ENCODE data around the gene B2M.
"Not testable (repeated sequence)": the region's sequence is repeated elsewhere in the genome, so short reads cannot be mapped to it uniquely, and the experiment has no call there.

The B2M gene

DNA sequence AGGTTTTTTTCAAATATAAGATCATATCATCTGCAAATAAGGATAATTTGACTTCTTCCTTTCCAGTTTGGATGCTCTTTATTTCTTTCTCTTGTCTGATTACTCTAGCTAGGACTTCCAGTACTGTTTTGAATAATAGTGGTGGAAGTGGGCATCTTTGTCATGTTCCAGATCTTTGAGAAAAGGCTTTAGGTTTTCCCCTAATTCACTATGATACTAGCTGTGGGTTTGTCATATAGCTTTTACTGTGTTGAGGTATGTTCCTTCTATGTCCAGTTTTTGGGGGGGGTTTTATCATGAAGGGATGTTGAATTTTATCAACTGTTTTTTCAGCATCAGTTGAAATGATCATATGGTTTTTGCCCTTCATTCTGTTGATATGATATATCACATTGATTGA, 10.6 kb upstream of the B2M start:
- DNase-seq, result not testable (repeated sequence)

DNA sequence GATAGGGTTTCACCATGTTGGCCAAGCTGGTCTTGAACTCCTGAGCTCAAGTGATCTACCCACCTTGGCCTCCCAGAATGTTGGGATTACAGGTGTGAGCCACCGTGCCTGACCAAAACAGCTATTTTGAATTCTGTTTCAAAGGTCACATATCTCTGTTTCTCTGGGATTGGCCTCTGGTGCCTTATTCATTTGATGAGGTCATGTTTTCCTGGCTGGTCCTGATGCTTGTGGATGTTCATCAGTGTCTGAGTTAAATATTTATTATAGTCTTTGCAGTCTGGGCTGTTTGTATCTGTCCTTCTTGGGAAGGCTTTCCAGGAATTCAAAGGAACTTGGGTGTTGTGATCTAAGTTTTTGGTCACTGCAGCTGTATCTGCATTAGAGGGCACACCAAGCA, 5.3 kb upstream of the B2M start:
- DNase-seq, result no peak

DNA sequence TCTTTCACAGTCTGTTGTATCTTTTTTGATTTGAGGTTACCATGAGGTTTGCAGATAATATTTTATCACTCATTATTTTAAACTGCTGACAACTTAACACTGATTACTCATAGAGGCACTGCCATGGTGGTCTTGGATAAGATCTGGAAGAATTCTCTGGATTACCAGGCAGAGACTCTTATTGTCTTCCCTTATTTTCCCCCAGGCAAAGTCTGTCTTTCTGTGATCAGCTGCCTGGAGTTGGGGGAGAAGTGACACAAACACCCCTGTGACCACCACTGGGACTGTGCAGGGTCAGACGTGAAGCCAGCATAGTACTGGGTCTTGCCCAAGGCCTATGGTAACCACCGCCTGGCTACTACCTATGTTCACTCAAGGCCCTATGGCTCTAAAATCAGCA, 4.9 kb upstream of the B2M start:
- DNase-seq, result no peak

DNA sequence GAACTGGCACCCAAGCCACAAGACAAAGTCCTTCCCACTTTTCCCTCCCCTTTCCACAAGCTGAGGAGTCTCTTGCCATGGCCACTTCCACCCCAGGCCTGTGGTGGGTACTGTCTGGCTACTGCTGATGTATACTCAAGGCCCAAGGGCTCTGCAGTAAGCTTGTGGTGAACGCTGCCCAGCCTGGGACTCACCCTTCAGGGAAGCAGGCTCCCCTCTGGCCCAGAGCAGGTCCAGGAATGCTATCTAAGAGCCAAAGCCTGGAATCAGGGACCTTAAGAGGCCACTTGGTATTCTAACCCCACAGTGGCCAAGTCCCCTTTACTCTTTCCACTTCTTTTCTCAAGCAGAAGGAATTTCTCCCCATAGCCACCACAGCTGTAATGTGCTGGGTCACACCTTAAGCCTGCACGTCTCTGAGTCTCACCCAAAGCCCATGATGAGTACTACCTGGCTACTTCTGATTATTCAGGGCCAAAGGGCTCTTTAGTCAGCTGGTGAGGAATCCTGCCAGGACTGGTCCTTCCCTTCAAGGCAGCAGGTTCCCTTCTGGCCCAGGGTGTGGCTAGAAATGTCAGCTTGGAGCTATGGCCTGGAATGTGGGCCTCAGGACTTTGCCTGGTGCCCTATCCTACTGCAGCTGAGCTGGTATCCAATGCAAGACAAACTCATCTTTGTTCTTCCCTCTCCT, 4.2 kb upstream of the B2M start:
- no peak for DNase-seq

DNA sequence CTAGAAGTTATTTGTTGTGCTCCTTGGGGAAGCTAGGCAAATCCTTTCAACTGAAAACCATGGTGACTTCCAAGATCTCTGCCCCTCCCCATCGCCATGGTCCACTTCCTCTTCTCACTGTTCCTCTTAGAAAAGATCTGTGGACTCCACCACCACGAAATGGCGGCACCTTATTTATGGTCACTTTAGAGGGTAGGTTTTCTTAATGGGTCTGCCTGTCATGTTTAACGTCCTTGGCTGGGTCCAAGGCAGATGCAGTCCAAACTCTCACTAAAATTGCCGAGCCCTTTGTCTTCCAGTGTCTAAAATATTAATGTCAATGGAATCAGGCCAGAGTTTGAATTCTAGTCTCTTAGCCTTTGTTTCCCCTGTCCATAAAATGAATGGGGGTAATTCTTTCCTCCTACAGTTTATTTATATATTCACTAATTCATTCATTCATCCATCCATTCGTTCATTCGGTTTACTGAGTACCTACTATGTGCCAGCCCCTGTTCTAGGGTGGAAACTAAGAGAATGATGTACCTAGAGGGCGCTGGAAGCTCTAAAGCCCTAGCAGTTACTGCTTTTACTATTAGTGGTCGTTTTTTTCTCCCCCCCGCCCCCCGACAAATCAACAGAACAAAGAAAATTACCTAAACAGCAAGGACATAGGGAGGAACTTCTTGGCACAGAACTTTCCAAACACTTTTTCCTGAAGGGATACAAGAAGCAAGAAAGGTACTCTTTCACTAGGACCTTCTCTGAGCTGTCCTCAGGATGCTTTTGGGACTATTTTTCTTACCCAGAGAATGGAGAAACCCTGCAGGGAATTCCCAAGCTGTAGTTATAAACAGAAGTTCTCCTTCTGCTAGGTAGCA, 851 bp upstream of the B2M start:
- DNase-seq, result no peak

DNA sequence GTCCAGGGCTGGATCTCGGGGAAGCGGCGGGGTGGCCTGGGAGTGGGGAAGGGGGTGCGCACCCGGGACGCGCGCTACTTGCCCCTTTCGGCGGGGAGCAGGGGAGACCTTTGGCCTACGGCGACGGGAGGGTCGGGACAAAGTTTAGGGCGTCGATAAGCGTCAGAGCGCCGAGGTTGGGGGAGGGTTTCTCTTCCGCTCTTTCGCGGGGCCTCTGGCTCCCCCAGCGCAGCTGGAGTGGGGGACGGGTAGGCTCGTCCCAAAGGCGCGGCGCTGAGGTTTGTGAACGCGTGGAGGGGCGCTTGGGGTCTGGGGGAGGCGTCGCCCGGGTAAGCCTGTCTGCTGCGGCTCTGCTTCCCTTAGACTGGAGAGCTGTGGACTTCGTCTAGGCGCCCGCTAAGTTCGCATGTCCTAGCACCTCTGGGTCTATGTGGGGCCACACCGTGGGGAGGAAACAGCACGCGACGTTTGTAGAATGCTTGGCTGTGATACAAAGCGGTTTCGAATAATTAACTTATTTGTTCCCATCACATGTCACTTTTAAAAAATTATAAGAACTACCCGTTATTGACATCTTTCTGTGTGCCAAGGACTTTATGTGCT, 527 bp downstream of the B2M start:
- peak; percentile 66 for DNase-seq

DNA sequence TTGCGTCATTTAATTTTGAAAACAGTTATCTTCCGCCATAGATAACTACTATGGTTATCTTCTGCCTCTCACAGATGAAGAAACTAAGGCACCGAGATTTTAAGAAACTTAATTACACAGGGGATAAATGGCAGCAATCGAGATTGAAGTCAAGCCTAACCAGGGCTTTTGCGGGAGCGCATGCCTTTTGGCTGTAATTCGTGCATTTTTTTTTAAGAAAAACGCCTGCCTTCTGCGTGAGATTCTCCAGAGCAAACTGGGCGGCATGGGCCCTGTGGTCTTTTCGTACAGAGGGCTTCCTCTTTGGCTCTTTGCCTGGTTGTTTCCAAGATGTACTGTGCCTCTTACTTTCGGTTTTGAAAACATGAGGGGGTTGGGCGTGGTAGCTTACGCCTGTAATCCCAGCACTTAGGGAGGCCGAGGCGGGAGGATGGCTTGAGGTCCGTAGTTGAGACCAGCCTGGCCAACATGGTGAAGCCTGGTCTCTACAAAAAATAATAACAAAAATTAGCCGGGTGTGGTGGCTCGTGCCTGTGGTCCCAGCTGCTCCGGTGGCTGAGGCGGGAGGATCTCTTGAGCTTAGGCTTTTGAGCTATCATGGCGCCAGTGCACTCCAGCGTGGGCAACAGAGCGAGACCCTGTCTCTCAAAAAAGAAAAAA, 1.2 kb downstream of the B2M start:
- DNase-seq, result peak; percentile 21

DNA sequence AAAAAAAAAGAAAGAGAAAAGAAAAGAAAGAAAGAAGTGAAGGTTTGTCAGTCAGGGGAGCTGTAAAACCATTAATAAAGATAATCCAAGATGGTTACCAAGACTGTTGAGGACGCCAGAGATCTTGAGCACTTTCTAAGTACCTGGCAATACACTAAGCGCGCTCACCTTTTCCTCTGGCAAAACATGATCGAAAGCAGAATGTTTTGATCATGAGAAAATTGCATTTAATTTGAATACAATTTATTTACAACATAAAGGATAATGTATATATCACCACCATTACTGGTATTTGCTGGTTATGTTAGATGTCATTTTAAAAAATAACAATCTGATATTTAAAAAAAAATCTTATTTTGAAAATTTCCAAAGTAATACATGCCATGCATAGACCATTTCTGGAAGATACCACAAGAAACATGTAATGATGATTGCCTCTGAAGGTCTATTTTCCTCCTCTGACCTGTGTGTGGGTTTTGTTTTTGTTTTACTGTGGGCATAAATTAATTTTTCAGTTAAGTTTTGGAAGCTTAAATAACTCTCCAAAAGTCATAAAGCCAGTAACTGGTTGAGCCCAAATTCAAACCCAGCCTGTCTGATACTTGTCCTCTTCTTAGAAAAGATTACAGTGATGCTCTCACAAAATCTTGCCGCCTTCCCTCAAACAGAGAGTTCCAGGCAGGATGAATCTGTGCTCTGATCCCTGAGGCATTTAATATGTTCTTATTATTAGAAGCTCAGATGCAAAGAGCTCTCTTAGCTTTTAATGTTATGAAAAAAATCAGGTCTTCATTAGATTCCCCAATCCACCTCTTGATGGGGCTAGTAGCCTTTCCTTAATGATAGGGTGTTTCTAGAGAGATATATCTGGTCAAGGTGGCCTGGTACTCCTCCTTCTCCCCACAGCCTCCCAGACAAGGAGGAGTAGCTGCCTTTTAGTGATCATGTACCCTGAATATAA, 2.0 kb downstream of the B2M start:
- DNase-seq, result peak; percentile 34

DNA sequence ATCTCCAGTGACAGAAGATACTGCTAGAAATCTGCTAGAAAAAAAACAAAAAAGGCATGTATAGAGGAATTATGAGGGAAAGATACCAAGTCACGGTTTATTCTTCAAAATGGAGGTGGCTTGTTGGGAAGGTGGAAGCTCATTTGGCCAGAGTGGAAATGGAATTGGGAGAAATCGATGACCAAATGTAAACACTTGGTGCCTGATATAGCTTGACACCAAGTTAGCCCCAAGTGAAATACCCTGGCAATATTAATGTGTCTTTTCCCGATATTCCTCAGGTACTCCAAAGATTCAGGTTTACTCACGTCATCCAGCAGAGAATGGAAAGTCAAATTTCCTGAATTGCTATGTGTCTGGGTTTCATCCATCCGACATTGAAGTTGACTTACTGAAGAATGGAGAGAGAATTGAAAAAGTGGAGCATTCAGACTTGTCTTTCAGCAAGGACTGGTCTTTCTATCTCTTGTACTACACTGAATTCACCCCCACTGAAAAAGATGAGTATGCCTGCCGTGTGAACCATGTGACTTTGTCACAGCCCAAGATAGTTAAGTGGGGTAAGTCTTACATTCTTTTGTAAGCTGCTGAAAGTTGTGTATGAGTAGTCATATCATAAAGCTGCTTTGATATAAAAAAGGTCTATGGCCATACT, 4.0 kb downstream of the B2M start:
- DNase-seq, result no peak

DNA sequence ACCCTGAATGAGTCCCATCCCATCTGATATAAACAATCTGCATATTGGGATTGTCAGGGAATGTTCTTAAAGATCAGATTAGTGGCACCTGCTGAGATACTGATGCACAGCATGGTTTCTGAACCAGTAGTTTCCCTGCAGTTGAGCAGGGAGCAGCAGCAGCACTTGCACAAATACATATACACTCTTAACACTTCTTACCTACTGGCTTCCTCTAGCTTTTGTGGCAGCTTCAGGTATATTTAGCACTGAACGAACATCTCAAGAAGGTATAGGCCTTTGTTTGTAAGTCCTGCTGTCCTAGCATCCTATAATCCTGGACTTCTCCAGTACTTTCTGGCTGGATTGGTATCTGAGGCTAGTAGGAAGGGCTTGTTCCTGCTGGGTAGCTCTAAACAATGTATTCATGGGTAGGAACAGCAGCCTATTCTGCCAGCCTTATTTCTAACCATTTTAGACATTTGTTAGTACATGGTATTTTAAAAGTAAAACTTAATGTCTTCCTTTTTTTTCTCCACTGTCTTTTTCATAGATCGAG, 4.5 kb downstream of the B2M start:
- DNase-seq, result no peak

DNA sequence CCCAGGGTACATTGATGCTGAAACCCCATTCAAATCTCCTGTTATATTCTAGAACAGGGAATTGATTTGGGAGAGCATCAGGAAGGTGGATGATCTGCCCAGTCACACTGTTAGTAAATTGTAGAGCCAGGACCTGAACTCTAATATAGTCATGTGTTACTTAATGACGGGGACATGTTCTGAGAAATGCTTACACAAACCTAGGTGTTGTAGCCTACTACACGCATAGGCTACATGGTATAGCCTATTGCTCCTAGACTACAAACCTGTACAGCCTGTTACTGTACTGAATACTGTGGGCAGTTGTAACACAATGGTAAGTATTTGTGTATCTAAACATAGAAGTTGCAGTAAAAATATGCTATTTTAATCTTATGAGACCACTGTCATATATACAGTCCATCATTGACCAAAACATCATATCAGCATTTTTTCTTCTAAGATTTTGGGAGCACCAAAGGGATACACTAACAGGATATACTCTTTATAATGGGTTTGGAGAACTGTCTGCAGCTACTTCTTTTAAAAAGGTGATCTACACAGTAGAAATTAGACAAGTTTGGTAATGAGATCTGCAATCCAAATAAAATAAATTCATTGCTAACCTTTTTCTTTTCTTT, 5.8 kb downstream of the B2M start:
- DNase-seq, result no peak

DNA sequence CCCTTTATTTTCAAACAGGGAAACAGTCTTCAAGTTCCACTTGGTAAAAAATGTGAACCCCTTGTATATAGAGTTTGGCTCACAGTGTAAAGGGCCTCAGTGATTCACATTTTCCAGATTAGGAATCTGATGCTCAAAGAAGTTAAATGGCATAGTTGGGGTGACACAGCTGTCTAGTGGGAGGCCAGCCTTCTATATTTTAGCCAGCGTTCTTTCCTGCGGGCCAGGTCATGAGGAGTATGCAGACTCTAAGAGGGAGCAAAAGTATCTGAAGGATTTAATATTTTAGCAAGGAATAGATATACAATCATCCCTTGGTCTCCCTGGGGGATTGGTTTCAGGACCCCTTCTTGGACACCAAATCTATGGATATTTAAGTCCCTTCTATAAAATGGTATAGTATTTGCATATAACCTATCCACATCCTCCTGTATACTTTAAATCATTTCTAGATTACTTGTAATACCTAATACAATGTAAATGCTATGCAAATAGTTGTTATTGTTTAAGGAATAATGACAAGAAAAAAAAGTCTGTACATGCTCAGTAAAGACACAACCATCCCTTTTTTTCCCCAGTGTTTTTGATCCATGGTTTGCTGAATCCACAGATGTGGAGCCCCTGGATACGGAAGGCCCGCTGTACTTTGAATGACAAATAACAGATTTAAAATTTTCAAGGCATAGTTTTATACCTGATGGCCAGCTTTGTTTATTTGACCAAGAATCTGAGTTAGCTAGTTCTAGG, 7.0 kb downstream of the B2M start:
- DNase-seq, result no peak

DNA sequence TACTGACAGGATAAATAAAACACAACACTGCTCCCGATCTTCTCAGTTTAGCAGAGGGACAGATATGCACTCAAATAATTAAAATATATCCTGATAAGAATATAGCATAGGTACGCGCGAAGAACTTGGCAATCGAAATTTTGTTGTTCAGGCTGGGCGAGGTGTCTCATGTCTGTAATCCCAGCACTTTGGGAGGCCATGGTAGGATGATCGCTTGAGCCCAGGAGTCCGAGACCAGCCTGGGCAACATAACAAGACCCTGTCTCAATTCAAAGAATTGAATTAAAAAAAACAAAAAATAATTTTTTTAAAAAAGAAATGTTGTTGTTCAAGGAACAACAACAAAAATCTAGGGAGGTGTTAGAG, 7.6 kb downstream of the B2M start:
- no peak for DNase-seq

DNA sequence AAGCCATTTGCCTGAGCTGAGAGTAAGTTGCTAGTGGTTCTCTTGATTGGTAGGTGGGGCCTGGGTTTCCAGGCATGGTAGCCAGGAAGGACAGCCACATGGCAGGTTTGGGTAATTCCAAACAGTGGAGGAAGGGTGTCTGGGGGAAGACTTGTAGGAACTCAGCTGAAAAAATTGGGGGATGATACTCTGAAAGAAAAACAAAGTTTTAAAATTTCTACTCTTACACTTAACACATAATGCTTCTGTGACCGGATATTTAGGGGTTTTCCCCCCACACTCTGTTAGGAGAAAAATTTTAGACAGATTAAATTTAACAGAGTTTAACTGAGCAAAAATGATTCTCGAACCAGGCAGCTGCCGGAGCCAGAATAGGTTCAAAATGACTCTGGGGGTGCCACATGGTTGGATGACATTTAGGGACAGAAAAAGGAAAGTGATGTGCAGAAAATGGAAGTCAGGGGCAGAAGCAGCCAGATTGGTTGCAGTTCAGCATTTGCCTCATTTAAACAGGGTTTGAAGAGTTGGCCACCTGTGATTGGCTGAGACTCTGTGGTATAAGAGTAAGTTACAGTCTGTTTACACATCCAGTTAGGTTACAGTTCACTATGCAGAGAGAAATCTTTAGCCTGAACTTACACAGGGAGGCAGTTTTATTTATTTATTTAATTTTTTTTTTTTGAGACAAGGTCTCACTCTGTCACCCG, 8.1 kb downstream of the B2M start:
- peak; percentile 5 for DNase-seq

DNA sequence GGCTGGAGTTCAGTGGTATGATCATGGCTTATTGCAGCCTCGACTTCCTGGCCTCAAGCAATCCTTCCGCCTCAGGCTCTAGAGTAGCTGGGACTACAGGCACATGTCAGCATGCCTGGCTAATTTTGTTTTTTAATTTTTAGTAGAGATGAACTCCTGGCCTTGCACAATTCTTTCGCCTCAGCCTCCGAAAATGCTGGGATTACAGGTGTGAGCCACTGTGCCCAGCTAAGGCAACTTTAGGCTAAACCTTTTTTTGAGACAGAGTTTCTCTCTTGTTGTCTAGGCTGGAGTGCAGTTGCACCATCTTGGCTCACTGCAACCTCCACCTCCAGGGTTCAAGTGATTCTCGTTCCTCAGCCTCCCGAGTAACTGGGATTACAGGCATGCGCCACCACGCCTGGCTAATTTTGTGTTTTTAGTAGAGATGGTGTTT, 8.7 kb downstream of the B2M start:
- DNase-seq, result not testable (repeated sequence)

DNA sequence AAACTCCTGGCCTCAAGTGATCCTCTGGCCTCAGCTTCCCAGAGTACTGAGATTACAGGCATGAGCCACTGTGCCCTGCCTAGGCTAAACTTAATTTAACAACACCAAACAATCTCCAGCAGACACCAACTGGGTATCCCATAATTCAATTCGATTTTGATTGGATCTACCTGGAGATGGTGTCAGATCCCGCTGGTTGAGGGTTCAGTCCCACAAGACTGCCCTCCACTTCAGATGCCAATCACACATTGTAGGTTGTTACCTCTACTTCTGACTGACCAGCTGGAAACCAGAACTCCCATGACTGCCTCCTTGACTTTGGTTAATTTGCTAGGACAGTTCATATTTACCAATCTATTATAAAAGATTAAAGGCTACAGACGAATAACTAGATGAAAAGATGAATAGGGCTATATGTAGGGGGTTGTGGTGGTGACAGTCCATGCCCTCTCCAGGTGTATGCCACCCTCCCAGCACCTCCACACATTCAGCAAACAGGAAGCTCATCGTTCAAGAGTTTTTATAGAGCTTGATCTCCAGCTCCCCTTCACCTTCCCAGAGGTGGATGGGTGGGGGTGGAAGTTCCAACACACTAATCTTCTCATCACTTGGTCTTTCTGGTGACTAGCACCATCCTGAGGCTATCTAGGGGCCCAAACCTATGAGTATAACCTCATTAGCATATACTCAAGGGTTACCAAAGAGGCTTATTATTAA, 9.3 kb downstream of the B2M start:
- DNase-seq, result no peak

DNA sequence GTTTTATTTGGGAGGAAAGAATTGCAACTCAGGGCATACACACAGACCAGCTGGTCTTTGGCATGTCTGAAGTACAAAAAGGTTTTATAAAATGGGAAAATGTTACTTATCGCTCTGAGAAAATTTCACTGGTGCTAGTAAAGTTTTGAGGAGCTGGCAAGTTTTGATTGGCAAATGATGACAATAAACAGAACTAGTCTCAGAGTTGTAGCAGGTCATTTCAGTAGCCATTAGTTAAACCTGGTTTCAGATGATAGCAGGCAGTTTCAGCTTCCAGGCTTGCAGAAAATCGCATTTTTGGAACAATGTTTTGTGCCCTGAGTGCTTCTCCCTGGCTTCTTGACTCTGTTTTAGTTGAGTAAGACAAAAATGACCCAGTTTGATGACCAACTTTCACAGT, 10.7 kb downstream of the B2M start:
- DNase-seq, result no peak

DNA sequence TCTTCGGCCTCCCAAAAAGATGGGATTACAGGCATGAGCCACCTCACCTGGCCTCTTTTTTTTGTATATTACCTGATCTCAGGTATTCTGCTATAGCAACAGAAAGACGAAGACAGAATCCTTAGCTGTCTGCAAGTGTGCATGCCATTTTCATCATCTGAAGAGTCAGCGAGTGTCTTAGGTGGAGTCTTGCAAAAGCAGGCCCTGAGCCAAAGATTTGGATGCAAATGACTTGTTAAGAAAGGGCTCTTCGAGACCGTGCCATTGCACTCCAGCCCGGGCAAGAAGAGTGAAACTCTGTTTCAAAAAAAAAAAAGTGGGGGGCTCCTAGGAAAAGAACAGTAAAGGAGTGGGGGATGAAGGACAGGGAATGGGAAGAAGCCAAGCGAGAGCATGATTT, 14.8 kb downstream of the B2M start:
- DNase-seq, result no peak

Measured in NCI-H82 (cell line).